Thyroid gland (tissue), 4 donors: ENCODE measurements around the gene ADCYAP1R1.

ENCODE experiments used
- POLR2A ChIP-seq, 2 donors: fragments of 450-650 bp; IDR thresholded peaks; one replicate each; pipeline ENCODE4 v1.6.1; 2017; ENCODE audit warnings: antibody characterized with exemption in 2 of 2, mild to moderate bottlenecking in 2 of 2, moderate library complexity in 1 of 2
- TF ChIP-seq, protein P1 (sequence below), 6 experiments: fragments of 200-600 bp in 3 of 6; fragments of 450-650 bp in 3 of 6; sonication (generic) in 3 of 6; IDR thresholded peaks; one replicate each; pipeline ENCODE4 v1.5.1; 2016 to 2019; ENCODE audit warnings: antibody characterized with exemption in 6 of 6, mild to moderate bottlenecking in 2 of 6, inconsistent platforms in 1 of 6, moderate library complexity in 1 of 6

DNA sequence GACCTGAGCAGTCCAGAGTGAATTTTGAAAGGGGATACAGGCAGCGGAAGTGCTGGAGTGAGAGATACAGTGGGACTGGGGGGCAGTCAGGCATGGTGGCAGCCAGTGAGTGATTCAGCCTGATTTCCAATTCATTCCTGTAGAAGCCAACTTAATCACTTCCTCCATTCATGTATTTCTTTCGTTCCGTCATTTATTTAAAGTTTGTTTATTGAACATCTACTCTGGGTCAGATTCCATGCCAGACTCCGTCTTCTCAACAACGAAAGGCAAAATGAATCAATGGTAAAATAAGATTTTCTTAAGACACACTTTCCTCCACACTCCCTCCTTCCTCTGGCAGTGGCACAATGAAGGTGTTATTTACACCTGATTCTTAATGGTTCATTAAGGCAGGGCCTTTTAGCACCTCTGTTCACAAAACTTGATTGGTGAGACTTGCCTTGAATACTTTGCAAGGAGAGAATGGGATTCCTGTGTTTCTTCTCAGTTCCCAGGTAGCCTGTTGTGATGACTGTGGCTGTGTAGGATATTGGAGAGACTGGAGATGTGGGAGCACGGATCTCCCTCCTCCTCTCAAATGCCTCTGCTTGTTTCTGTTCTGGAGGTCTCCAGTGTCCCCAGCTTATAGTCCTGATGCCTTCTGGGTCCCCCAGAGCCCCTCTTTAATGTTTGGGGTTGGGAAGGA is 27.9 kb downstream of the ADCYAP1R1 start:
- TF ChIP-seq, protein P1, sequence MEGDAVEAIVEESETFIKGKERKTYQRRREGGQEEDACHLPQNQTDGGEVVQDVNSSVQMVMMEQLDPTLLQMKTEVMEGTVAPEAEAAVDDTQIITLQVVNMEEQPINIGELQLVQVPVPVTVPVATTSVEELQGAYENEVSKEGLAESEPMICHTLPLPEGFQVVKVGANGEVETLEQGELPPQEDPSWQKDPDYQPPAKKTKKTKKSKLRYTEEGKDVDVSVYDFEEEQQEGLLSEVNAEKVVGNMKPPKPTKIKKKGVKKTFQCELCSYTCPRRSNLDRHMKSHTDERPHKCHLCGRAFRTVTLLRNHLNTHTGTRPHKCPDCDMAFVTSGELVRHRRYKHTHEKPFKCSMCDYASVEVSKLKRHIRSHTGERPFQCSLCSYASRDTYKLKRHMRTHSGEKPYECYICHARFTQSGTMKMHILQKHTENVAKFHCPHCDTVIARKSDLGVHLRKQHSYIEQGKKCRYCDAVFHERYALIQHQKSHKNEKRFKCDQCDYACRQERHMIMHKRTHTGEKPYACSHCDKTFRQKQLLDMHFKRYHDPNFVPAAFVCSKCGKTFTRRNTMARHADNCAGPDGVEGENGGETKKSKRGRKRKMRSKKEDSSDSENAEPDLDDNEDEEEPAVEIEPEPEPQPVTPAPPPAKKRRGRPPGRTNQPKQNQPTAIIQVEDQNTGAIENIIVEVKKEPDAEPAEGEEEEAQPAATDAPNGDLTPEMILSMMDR (IDR thresholded peaks at IDR 0.05) = no peak
- TF ChIP-seq POLR2A (IDR thresholded peaks at IDR 0.05) = no peak
